Hematopoietic multipotent progenitor cell treated with erythropoietin and hydrocortisone succinate and interleukin-3 and kit ligand, for 15 days (in vitro differentiated cells): ENCODE results near the gene OSR1.
"Not testable (repeated sequence)": the region's sequence is repeated elsewhere in the genome, so short reads cannot be mapped to it uniquely, and the experiment has no call there.

Experiments
- DNase-seq: peaks from one replicate; pipeline ENCODE4 v3.0.0-alpha.2; 2015; ENCODE audit warnings: low spot score

OSR1 gene

GRCh38 chr2:19331450-19331849 is 27.0 kb downstream of the OSR1 start:
- no peak for DNase-seq

GRCh38 chr2:19330436-19330835 is 28.0 kb downstream of the OSR1 start:
- no peak for DNase-seq

- no peak for DNase-seq
These were observed 29.0 kb downstream of the OSR1 start for GRCh38 chr2:19329445-19329844.

- DNase-seq = no peak
These were observed 30.9 kb downstream of the OSR1 start for GRCh38 chr2:19327496-19327895.

- no peak for DNase-seq
These were observed 36.5 kb downstream of the OSR1 start for GRCh38 chr2:19321946-19322345.

- no peak for DNase-seq
These were observed 37.6 kb downstream of the OSR1 start for GRCh38 chr2:19320813-19321212.

GRCh38 chr2:19319698-19320097 is 38.7 kb downstream of the OSR1 start:
- no peak for DNase-seq

GRCh38 chr2:19319064-19319463 is 39.4 kb downstream of the OSR1 start:
- no peak for DNase-seq

GRCh38 chr2:19313553-19313952 is 44.9 kb downstream of the OSR1 start:
- DNase-seq = no peak

GRCh38 chr2:19312949-19313348 is 45.5 kb downstream of the OSR1 start:
- DNase-seq = no peak

- not testable (repeated sequence) for DNase-seq
These were observed 52.4 kb downstream of the OSR1 start for GRCh38 chr2:19306065-19306464.

GRCh38 chr2:19305400-19306055 is 52.9 kb downstream of the OSR1 start:
- DNase-seq = not testable (repeated sequence)

- no peak for DNase-seq
These were observed 56.7 kb downstream of the OSR1 start for GRCh38 chr2:19301706-19302105.
